Renal cortex interstitium (tissue), 11 donors: ENCODE measurements around the gene IFIT5. TPM values are rescaled to one million over a fixed set of nuclear protein-coding genes. Genes with fewer than 3 reads are reported as not detected.
A peak's percentile ranks its signal among the peaks of the same experiment; 100 is the strongest.
"Not testable (repeated sequence)": the region's sequence is repeated elsewhere in the genome, so short reads cannot be mapped to it uniquely, and the experiment has no call there.

Experiments used
- DNase-seq, 11 donors: peaks; one replicate each; pipeline ENCODE4 v3.0.0-alpha.2; 2013; ENCODE audit warnings: low read depth in 9 of 11, low spot score in 4 of 11; ENCODE audit errors: extremely low read depth in 1 of 11
- polyA plus RNA-seq, 3 donors: library from polyadenylated mRNA; unstranded; fragments of 120-200 nt; gene quantifications; one replicate each; pipeline ENCODE4 v1.2.1, GENCODE V29; 2013; ENCODE audit not compliant: insufficient read length in 3 of 3

IFIT5 gene
- polyA plus RNA-seq, 3 donors: 14.6 to 21.0 (median 17.7) TPM

GRCh38 chr10:89388806-89389205, 25.6 kb upstream of the IFIT5 start:
- no peak for DNase-seq

- DNase-seq: no peak
These were observed 25.1 kb upstream of the IFIT5 start for GRCh38 chr10:89389254-89389653.

DNA sequence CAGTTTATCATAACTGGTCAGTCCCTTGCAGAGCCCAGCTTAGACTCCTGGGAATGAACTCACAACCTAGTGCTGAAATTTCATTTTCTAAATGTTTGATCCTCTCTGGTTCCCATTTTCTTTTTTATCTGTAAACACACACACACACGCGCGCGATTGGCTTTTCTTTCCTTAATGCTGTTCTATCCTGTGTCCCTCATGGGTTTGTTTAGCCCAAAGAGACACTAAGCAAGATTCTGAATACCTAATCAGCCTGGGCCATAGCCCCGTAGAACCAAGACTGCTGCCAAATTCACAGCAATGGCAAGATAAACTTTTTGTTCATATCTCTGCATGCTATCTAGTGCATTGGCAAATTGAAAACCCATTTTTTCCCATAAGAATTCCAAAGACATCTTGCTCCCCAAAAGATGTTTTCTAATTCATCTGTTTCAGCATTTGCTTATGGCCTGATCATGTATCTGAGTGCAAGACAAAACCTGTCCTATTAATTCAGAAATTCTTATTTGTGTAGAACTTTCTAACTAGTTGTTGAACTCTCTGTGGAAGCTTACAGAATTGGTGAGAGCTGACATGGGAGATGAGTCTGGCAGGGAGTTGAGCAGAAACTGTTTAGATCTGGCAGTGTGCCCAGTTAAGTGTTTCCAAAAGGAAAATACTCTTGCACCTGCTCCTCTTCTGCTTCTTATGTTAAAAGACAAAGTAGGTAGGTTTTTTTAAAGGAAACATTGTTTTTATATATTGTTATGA, 23.7 kb upstream of the IFIT5 start:
- no peak for DNase-seq

GRCh38 chr10:89391226-89391576, 23.2 kb upstream of the IFIT5 start:
- not testable (repeated sequence) for DNase-seq

DNA sequence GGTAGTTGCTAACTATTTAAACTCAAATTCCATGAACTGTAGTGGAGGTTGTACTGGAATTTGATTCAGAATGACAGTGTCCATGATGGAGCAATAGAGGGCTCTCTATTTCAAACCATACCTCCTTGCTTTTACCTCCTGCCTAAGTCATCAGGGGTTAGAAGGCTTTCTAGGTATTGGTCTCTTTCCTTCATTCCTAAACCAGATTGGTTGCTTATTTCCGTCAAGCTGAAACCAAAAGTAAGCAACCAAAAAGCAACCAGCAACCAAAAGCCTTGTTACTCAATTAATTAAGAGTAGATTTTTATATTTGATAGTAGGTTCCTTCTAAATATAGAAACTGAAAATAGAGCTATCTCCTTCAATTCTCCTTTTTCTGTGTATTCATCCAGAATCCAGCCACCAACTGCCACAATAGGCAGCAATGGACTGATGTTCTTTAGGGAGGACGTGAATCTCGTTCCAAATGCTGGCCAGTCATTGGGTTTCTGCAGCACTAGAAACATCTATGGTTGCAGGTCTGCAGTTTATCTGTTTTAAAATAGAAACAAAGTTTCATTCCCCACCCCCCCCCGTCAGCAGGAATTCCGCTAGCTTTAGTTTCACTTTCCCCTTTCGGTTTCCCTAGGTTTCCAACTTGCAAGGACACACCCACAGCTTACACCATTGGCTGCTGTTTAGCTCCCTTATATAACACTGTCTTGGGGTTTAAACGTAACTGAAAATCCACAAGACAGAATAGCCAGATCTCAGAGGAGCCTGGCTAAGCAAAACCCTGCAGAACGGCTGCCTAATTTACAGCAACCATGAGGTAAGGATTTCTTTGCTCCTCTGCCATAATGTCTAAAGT, 22.2 kb upstream of the IFIT5 start, which contains the start of gene IFIT1:
Gene IFIT1, plus strand, starts transcription at position 717 of the 850 bp plus-strand sequence. Its CDS starts 90 bp downstream, at position 807.
- DNase-seq: peak in 10 of 11 donors; percentile 60 to 93 (median 78)

- DNase-seq: no peak
These were observed 21.4 kb upstream of the IFIT5 start for GRCh38 chr10:89392974-89393373.

- DNase-seq: no peak
These were observed 20.5 kb upstream of the IFIT5 start for GRCh38 chr10:89393898-89394297.

DNA sequence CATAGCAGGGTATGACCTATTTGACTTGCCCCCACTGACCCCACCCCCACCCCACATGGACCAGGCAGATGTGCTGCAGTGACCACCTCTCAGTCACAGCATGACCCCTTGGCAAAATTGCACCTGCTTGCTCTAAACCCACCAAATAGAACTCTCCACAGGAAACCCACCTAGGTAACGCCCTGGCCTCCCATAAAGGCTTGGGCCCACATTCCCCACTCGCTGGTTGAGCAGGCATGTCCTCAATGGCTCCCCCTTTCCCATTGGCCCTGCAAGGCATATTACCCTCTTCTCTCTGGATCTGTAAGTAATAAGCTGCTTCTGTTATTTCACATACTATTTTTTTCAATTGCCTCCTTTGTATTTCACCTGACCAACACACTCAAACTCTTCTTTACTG, 19.2 kb upstream of the IFIT5 start:
- no peak for DNase-seq

DNA sequence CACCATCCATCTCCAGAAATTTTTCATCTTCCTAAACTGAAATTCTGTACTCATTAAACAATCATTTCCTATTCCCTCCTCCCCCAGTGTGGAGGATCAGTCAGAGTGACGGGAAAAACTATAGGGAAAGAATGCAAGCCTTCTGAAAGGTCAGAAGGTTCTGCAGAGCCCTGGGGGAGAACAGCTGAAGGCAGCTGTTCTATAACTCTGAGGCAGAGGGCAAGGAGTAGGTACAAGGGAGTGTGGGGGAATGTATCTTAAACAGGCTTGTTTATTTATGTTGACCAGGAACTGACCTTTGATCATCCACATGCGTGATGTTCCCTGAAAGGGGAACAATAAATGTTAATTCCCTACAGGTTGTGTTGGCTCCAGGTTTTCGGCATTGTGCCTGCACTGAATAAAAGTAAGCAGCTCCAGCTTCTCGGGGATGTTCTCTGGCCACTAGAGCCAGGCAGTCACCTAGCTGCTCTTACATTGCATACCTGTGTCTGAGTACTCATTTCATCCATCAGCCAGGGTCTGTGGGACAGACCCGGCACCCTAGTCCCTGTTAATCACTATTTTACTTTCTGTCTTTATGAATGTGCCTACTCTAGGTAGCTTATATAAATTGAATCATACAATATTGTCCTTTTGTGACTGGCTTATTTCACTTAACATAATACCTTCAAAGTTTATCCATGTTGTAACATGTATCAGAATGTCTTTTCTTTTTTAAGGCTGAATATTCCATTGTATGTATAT, 16.2 kb upstream of the IFIT5 start:
- DNase-seq: peak in 1 of 11 donors; percentile 35

DNA sequence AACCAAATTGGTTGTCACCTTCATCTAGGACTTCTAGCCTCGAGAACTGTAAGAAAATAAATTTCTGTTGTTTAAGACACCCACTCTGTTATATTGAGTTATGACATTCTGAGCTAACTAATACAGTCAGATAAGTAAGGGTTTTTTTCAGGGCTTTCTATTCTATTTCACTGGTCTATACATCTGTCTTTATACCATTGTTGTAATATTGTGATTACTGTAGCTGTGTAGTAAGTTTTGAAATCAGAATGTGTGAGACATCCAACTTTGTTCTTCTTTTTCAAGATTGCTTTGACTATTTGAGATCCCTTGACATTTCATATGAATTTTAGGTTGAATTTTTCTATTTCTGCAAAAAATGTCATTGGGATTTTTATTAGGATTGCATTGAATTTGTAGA, 14.4 kb upstream of the IFIT5 start:
- no peak for DNase-seq

DNA sequence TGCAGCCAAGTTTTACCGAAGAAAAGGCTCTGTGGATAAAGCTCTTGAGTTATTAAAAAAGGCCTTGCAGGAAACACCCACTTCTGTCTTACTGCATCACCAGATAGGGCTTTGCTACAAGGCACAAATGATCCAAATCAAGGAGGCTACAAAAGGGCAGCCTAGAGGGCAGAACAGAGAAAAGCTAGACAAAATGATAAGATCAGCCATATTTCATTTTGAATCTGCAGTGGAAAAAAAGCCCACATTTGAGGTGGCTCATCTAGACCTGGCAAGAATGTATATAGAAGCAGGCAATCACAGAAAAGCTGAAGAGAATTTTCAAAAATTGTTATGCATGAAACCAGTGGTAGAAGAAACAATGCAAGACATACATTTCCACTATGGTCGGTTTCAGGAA, 11.3 kb upstream of the IFIT5 start:
- DNase-seq: no peak

GRCh38 chr10:89404104-89405047, 10.0 kb upstream of the IFIT5 start:
- no peak for DNase-seq

- not testable (repeated sequence) for DNase-seq
These were observed 8.2 kb upstream of the IFIT5 start for GRCh38 chr10:89406178-89406577.

DNA sequence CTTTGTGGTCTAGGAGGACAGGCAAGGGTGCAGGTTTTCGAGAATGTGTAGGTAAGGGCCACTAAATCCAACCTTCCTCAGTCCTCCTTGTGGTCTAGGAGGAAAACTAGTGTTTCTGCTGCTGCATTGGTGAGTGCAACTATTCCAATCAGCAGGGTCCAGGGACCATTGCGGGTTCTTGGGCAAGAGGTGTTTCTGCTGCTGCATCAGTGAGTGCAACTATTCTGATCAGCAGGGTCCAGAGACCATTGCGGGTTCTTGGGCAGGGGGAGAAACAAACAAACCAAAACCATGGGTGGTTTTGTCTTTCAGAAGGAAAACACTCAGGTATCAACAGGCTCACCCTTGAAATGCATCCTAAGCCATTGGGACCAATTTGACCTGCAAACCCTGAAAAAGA, 6.6 kb upstream of the IFIT5 start:
- not testable (repeated sequence) for DNase-seq

DNA sequence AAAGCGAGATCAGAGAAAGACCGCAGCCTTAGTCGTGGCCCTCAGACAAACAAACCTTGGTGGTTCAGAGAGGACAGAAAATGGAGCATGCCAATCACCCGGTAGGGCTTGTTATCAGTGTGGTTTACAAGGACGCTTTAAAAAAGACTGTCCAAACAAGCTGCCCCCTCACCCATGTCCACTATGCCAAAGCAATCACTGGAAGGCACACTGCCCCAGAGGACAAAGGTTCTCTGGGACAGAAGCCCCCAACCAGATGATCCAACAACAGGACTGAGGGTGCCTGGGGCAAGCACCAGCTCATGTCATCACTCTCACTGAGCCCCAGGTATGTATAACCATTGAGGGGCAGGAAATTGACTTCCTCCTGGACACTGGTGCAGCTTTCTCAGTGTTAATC, 5.1 kb upstream of the IFIT5 start:
- DNase-seq: not testable (repeated sequence)

- DNase-seq: not testable (repeated sequence)
These were observed 3.8 kb upstream of the IFIT5 start for GRCh38 chr10:89410551-89410950.

DNA sequence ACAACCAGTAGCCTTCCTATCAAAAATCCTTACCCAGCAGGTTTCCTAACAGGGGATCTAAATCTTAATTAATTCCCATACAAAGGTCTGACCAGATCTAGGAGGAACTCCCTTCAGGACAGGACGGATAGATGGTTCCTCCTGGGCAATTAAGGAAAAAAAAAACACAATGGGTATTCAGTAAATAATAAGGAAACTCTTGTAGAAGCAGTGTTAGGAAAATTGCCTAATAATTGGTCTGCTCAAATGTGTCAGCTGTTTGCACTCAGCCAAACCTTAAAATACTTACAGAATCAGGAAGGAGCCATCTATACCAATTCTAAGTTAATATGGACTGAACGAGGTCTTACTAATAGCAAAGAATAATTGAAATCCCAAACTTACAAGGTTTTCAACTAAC, 3.2 kb upstream of the IFIT5 start:
- DNase-seq: not testable (repeated sequence)

DNA sequence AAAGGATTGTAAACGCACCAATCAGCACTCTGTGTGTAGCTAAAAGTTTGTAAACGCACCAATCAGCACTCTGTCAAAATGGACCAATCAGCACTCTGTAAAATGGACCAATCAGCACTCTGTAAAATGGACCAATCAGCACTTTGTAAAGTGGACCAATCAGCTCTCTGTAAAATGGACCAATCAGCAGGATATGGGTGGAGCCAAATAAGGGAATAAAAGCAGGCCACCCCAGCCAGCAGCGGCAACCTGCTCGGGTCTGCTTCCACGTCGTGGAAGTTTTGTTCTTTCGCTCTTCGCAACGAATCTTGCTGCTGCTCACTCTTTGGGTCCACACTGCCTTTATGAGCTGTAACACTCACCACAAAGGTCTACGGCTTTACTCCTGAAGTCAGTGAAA, 2.1 kb upstream of the IFIT5 start:
- DNase-seq: not testable (repeated sequence)
